Left ventricle myocardium superior (tissue), 1 donor: Measurements from ENCODE around the gene ZNF213. TPM values are rescaled to one million over a fixed set of nuclear protein-coding genes. Genes with fewer than 3 reads are reported as not detected.
A peak's percentile ranks its signal among the peaks of the same experiment; 100 is the strongest.

Experiments used
- ATAC-seq: fragments of 200-7000 bp; cut with Tn5 transposase; one replicate; pipeline ENCODE4 v1.9.1; 2020; ENCODE audit warnings: mild to moderate bottlenecking, moderate library complexity
- DNase-seq: peaks from one replicate; pipeline ENCODE4 v3.0.0-alpha.2; 2020
- intact Hi-C: fragments of 100-400 bp; cut with micrococcal nuclease; formaldehyde crosslinking; loops from one replicate; pipeline ENCODE4 v1.11.0; 2022
- total RNA-seq: library from RNA; stranded (reverse); fragmentation: NEBNext Ultra II Directional; extraction: Animal tissue kit (Norgen Biotek cat#: 25700); gene quantifications from one replicate; pipeline ENCODE4 v1.2.1, GENCODE V29; 2021
- donor health status: DM: no; HTN: yes; CAD: no; lungs with severe emphysema.

ZNF213 gene
- total RNA-seq, 1 donor from 2014 or later = 7.1 TPM

DNA sequence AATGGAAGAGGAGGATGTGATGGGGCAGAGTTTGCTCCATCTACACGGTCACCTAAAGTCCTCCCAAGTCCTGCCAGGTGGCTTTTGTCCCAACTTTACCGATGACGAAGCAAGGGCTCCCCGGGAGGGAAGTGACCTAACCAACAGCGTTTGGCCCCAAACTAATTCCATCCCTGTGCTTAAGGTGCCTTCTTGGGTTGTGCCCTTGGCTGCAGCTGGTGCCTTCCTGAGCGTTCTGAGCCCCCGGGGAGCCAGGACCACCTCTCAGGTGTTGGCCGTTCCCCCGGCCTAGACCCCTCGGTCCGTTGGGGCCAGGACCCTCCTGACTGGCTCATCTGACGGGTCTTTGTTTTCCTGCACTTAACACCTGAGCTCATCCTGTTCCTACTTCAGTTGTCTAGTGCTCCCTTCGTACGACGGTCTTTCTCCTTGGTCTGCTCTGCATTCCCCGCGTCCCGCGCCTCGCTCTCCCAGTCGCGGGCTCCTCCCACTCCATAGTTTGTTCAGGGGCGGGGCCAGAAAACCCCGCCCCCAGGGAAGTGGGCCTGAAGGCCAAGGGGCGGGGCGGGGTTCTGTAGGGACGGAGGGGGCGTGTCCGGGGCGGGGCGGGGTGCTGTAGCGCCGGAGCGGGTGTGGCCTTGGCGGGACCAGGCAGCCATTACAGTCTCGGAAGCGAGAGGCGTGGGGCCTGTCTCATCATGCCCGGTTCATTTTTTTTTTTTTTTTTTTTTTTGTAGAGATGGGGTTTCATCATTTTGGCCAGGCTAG is 34.9 kb upstream of the ZNF213 start:
- ATAC-seq (peak; percentile 94), DNase-seq (peak; percentile 94)
- intact Hi-C loops = no loop called here

DNA sequence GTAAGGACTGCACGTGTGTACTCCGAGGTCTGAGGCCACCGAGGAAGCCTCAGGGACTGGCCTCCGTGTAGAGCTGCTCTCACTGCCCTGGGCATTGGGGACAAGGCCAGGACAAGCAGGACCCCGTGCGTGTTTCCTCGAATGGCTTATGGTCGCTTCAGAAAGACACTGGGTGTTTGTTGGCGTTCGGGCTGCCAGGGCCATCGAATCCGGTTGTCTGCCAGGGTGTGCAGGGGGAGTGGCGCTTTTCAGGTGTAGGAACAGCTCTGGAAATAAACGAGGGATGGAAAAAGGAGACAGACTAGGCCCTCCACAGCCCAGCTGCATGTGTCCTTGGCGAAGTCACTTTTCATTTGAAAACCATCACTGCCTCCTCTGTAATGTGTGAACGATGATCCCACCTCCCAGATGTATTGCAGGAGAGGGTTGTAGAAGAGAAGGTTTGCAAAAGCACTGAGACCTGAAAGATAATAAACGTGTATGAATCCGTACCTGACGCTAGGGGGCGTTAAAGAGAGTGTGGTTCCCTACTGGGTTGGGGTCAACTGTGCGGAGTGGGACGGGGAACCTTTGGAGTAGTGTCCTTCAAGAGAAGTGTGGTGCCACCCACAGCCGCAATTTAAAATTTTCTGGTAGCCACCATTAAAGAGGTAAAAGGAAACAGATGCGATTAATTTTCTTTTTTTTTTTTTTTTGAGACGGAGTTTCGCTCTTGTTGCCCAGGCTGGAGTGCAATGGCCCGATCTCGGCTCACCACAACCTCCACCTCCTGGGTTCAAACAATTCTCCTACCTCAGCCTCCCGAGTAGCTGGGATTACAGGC is 33.6 kb upstream of the ZNF213 start:
- intact Hi-C loops = no loop called here
- no peak for DNase-seq
- no peak for ATAC-seq

- DNase-seq (no peak), ATAC-seq (peak; percentile 18)
- intact Hi-C loops = no loop called here
Measured at GRCh38 chr16:3101841-3102470, 32.9 kb upstream of the ZNF213 start.

DNA sequence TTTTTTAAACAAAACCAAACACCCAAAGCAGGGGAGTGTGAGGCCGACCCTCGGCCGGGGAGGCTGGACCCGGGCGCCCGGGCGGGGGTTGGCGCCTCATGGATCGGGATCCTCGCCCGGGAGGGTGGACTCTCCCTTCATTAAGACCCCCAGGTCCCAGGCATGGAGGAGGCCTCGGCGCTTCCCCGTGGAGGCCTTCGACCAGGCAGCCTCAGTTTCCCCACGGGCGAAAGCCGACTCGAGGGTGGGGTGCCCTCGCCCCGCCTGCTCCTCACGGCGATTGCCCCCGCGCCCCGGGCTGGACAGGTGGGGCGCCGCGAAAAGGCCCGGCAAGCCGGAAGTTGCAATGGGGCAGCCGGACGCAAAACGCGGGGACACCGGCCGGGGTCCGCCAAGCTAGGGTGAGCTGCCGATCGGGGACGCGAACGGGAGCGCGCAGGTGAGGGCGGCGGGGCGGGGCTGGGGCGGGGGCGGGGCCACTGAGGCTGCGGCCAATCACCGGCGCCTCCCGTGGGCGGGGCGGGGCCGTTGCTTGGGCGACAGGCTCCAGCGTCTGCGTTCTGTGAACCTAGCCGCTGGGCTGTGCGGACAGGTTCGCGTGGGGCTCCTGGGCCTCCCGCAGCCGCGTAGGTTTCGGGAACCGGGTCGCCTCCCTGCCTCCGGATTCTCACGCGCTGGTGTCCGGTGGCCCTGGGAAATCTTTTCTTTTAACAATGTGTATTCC is 28.5 kb upstream of the ZNF213 start:
- intact Hi-C loops = no loop called here
- DNase-seq = peak; percentile 95
- peak; percentile 97 for ATAC-seq

GRCh38 chr16:3112058-3112880 is 22.6 kb upstream of the ZNF213 start, which contains the start of gene ZNF205:
TSS of gene ZNF205 (plus strand) at chr16:3112586. CDS start at chr16:3113431, 845 bp downstream.
- intact Hi-C loops = no loop called here
- DNase-seq (peak; percentile 85), ATAC-seq (peak; percentile 93)

- DNase-seq (no peak), ATAC-seq (peak; percentile 47)
- intact Hi-C loops = no loop called here
Measured at GRCh38 chr16:3112881-3113574, 21.8 kb upstream of the ZNF213 start.

GRCh38 chr16:3113765-3114479 is 20.9 kb upstream of the ZNF213 start:
- ATAC-seq (no peak), DNase-seq (no peak)
- intact Hi-C loops = no loop called here

DNA sequence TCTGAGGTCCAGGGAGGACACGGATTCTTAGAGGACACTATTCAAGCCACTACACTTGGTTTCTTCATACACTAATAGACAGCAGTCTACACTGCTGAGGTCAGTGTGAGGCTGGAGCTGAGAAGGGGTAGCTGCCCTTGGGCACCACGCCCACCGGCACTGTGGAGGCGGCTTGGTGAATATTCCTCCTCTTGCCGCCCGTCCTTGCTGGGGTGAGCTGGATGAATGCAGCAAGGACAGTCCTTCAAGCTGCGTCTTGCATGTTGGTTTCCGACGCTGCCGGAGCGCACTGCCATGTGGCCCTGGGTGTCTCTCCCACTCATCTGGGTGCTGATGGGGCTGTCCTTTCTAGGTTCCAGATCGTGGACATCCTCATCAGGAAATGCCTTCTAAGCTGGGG is 19.8 kb upstream of the ZNF213 start:
- ATAC-seq = no peak
- no peak for DNase-seq
- intact Hi-C loops = no loop called here

DNA sequence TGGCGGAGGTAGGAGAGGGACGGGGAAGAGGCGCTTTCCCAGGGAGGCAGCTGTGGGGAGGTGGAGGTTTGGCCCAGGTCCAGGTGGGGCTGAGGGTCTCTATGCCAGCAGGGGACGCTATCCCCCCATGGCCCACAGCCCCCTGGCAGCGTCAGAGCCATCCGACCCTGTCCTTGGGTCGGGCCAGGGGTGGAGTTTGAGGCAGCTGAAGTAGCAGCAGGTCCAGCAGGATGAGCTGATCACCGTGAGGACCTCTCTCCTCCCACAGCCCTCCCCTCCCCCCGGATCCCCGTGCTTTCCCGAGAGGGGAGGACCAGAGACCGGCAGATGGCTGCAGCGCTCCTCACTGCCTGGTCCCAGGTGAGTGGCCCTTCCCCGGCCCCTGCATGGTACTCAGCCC is 19.3 kb upstream of the ZNF213 start:
- intact Hi-C loops = no loop called here
- DNase-seq (no peak), ATAC-seq (no peak)

DNA sequence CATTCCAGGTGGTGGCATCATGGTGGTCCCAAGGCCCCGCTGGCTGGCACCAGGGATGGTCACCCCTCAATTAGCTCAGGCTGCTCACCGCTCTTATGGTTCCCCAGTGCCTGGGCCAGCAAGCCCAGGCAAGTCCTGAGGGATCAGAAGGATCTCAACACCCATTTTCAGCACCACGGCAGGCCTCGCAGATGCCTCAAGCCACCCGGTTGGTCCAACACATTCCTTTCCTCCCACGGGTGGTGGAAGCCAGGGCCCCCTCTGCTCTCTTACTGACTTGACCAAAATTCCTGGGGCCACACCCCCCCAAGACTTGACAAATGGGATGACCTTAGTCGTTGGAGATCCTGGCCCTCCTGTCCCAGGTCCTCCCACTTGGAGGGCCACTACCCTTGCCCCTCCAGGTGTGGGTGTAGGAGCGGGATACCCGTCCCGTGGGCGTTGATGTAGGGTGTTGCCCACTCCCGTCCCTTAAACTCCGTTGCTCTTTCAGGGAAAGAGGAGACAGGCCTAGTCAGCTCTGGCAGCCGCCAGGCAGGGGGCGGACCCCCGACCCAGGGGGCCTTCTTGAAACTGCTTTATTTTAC is 16.5 kb upstream of the ZNF213 start:
- intact Hi-C loops = no loop called here
- ATAC-seq (no peak), DNase-seq (no peak)

GRCh38 chr16:3118846-3119245 is 16.0 kb upstream of the ZNF213 start:
- intact Hi-C loops = no loop called here
- DNase-seq = no peak
- ATAC-seq = no peak

GRCh38 chr16:3119286-3119685 is 15.5 kb upstream of the ZNF213 start:
- intact Hi-C loops = no loop called here
- DNase-seq = no peak
- no peak for ATAC-seq

- no peak for DNase-seq
Measured at GRCh38 chr16:3119701-3120408, 15.0 kb upstream of the ZNF213 start.

DNA sequence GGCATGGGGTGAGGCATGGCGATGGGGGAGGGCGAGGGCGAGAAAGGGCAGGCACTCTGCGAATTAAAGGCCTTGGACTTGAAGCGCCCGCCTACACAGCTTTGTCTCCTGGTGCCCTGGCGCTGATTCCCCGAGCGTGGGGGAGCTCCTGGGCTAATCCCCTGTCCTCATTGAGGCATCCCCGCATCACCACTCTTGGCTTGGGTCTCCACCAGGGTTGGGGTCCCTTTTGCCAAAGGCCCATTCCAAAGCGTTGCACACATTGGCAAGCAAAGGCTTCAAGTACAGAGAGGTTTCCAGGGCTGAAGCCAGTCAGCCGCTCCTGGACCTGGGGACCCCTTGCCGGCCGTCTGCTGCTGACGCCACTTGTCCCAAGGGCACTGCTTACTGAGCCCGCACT is 14.4 kb upstream of the ZNF213 start:
- no peak for DNase-seq
- no peak for ATAC-seq
- intact Hi-C loops = no loop called here

More at GRCh38 chr16:3119701-3120408, 15.0 kb upstream of the ZNF213 start:
- ATAC-seq = no peak
- intact Hi-C loops = no loop called here

- intact Hi-C loops = no loop called here
- peak; percentile 50 for DNase-seq
- no peak for ATAC-seq
Measured at GRCh38 chr16:3121851-3122467, 12.9 kb upstream of the ZNF213 start.
